CD14-positive monocyte (primary cell): Measurements from ENCODE around the gene AFF3. TPM values are rescaled to one million over a fixed set of nuclear protein-coding genes. Genes with fewer than 3 reads are reported as not detected.

Experiments
- DNase-seq, 3 donors: peaks; one replicate each; pipeline ENCODE4 v3.0.0-alpha.2; 2011 to 2022
- H2AFZ ChIP-seq: 2 replicates; pipeline ENCODE4 v1.6.0; 2012; ENCODE audit warnings: mild to moderate bottlenecking, low read depth, low read length, inconsistent platforms; ENCODE audit not compliant: insufficient read depth, poor library complexity, severe bottlenecking
- H3K27ac ChIP-seq, 2 donors: 1 replicate in 1 of 2; 2 replicates in 1 of 2; pipeline ENCODE4 v1.5.1; 2012 to 2013; ENCODE audit warnings: low read length in 2 of 2, control low read depth in 1 of 2, inconsistent platforms in 1 of 2, low read depth in 1 of 2, mild to moderate bottlenecking in 1 of 2
- H3K27me3 ChIP-seq, 2 donors: one replicate each; pipeline versions ENCODE4 v1.6.0 to v1.6.1; 2011 to 2013; ENCODE audit warnings: low read length in 2 of 2; ENCODE audit not compliant: control insufficient read depth in 2 of 2, insufficient read depth in 2 of 2
- H3K36me3 ChIP-seq, 2 donors: replicated peaks in 1 of 2; 1 replicate in 1 of 2; 2 replicates in 1 of 2; pipeline versions ENCODE4 v1.5.1 to v1.6.1; 2012 to 2013; ENCODE audit warnings: low read length in 2 of 2, control low read depth in 1 of 2, inconsistent platforms in 1 of 2, mild to moderate bottlenecking in 1 of 2; ENCODE audit not compliant: insufficient read depth in 2 of 2, control insufficient read depth in 1 of 2
- H3K4me1 ChIP-seq, 2 donors: 1 replicate in 1 of 2; 2 replicates in 1 of 2; pipeline versions ENCODE4 v1.5.1 to v1.6.1; 2012 to 2013; ENCODE audit warnings: low read length in 2 of 2, control low read depth in 1 of 2, inconsistent platforms in 1 of 2, mild to moderate bottlenecking in 1 of 2, moderate library complexity in 1 of 2; ENCODE audit not compliant: insufficient read depth in 2 of 2, control insufficient read depth in 1 of 2
- H3K4me2 ChIP-seq: replicated peaks from 2 replicates; pipeline ENCODE3; 2012; ENCODE audit warnings: low read length, moderate library complexity, mild to moderate bottlenecking; ENCODE audit not compliant: poor library complexity, severe bottlenecking; ENCODE audit errors: extremely low read depth
- H3K4me3 ChIP-seq, 3 experiments: fragments of 200-600 bp in 1 of 3; sonication (generic) in 1 of 3; replicated peaks in 1 of 3; 1 replicate in 2 of 3; 2 replicates in 1 of 3; pipeline ENCODE4 v1.5.1; 2011 to 2013; ENCODE audit warnings: low read length in 3 of 3, mild to moderate bottlenecking in 3 of 3, control low read depth in 2 of 3, low read depth in 2 of 3, inconsistent platforms in 1 of 3, moderate library complexity in 1 of 3
- H3K79me2 ChIP-seq: 2 replicates; pipeline ENCODE4 v1.6.0; 2012; ENCODE audit warnings: mild to moderate bottlenecking, control low read depth, inconsistent platforms, low read length, moderate library complexity; ENCODE audit not compliant: insufficient read depth
- H3K9ac ChIP-seq: 2 replicates; pipeline ENCODE4 v1.6.0; 2017; ENCODE audit warnings: low read length, mild to moderate bottlenecking; ENCODE audit not compliant: insufficient read depth, poor library complexity, severe bottlenecking
- H3K9me3 ChIP-seq, 2 donors: replicated peaks in 1 of 2; 1 replicate in 1 of 2; 2 replicates in 1 of 2; pipeline versions ENCODE4 v1.5.1 to v1.6.1; 2012 to 2013; ENCODE audit warnings: low read length in 2 of 2, control low read depth in 1 of 2; ENCODE audit not compliant: control insufficient read depth in 1 of 2, insufficient read depth in 1 of 2
- H4K20me1 ChIP-seq: 2 replicates; pipeline ENCODE4 v1.6.0; 2012; ENCODE audit warnings: mild to moderate bottlenecking, low read length, control low read depth, moderate library complexity; ENCODE audit not compliant: insufficient read depth
- H3K27ac Mint-ChIP-seq, 7 donors: one replicate each; pipeline ENCODE4 v1.8.0; 2020; ENCODE audit warnings: mild to moderate bottlenecking in 7 of 7, mixed read lengths in 7 of 7, moderate library complexity in 6 of 7, inconsistent platforms in 2 of 7
- H3K27me3 Mint-ChIP-seq, 3 donors: one replicate each; pipeline ENCODE4 v1.8.0; 2021 to 2022; ENCODE audit warnings: low read depth in 3 of 3, mild to moderate bottlenecking in 3 of 3, mixed read lengths in 3 of 3, moderate library complexity in 3 of 3, inconsistent platforms in 1 of 3
- H3K36me3 Mint-ChIP-seq, 2 donors: one replicate each; pipeline ENCODE4 v1.8.0; 2020; ENCODE audit warnings: mixed read lengths in 2 of 2, inconsistent platforms in 1 of 2, mild to moderate bottlenecking in 1 of 2
- H3K4me1 Mint-ChIP-seq: one replicate; pipeline ENCODE4 v1.8.0; 2020; ENCODE audit warnings: mild to moderate bottlenecking, mixed read lengths
- H3K4me3 Mint-ChIP-seq, 2 donors: one replicate each; pipeline ENCODE4 v1.8.0; 2020; ENCODE audit warnings: mild to moderate bottlenecking in 2 of 2, mixed read lengths in 2 of 2, moderate library complexity in 1 of 2
- H3K9me3 Mint-ChIP-seq, 7 donors: one replicate each; pipeline ENCODE4 v1.8.0; 2020 to 2022; ENCODE audit warnings: mixed read lengths in 7 of 7, mild to moderate bottlenecking in 6 of 7, moderate library complexity in 6 of 7, inconsistent platforms in 2 of 7
- WGBS: methylation state at CpG from one replicate; pipeline ENCODE4 v1.1.5; 2013; ENCODE audit warnings: missing lambda C conversion rate; ENCODE audit not compliant: insufficient coverage; 5-methylcytosine and 5-hydroxymethylcytosine counted together
- intact Hi-C, 2 donors: fragments of 100-400 bp; cut with micrococcal nuclease; formaldehyde crosslinking; loops; one replicate each; pipeline versions ENCODE4 v1.15.0 to v1.15.1; 2023
- polyA plus RNA-seq, 3 donors: library from polyadenylated mRNA; depleted of rRNA in 1 of 3; unstranded in 2 of 3; stranded (reverse) in 1 of 3; fragments of 300-500 nt in 2 of 3; fragments of >200 nt in 1 of 3; fragmentation: Illumina TruSeq in 2 of 3; gene quantifications; 1 replicate in 2 of 3; 2 replicates in 1 of 3; pipeline ENCODE4 v1.2.3, GENCODE V29; 2012 to 2021
- TF ChIP-seq, protein P1 (sequence below): fragments of 200-600 bp; IDR thresholded peaks from one replicate; pipeline ENCODE4 v1.8.0; 2022; ENCODE audit warnings: antibody characterized with exemption, mild to moderate bottlenecking

The AFF3 gene
- polyA plus RNA-seq, 3 donors: 0.17 to 4.1 (median 0.49) TPM

DNA sequence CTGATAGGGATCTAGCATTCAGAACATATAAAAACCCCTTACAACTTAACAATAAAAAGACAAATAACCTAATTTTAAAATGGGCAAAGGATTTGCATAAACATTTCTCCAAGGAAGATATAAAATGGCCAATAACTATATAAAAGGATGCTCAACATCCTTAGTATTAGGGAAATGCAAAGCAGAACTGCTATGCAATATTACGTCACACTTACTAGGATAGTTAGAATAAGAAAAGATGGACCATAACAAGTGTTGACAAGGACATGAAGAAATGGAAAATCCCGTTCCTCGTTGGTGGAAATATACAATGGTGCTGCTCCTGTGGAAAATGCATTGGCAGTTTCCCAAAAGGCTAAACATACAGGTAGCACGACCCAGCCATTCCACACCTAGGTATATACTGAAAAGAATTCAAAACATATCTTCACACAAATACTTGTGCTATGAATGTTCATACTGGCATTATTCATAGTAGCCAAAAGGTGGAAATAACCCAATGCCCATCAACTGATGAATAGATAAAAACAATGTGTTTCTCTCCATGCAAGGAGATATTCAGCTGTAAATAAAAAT, 604.4 kb downstream of the AFF3 start:
- H3K4me3 ChIP-seq: no peak overlapping the region
- TF ChIP-seq, protein P1, sequence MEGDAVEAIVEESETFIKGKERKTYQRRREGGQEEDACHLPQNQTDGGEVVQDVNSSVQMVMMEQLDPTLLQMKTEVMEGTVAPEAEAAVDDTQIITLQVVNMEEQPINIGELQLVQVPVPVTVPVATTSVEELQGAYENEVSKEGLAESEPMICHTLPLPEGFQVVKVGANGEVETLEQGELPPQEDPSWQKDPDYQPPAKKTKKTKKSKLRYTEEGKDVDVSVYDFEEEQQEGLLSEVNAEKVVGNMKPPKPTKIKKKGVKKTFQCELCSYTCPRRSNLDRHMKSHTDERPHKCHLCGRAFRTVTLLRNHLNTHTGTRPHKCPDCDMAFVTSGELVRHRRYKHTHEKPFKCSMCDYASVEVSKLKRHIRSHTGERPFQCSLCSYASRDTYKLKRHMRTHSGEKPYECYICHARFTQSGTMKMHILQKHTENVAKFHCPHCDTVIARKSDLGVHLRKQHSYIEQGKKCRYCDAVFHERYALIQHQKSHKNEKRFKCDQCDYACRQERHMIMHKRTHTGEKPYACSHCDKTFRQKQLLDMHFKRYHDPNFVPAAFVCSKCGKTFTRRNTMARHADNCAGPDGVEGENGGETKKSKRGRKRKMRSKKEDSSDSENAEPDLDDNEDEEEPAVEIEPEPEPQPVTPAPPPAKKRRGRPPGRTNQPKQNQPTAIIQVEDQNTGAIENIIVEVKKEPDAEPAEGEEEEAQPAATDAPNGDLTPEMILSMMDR: no peak
- no peak overlapping the region for H3K9ac ChIP-seq
- no peaks in the 10 kb centered on the region for H3K9me3 ChIP-seq
- no peaks in the 10 kb centered on the region for H3K27me3 ChIP-seq
- H3K4me3 Mint-ChIP-seq: no peak overlapping the region
- no peaks in the 10 kb centered on the region for H3K36me3 ChIP-seq
- H3K4me2 ChIP-seq: no peak overlapping the region
- H3K27ac Mint-ChIP-seq: no peak overlapping the region
- H3K9me3 Mint-ChIP-seq: peaks cover 0 to 2% (median 0%) of the 10 kb centered on the region in 7 donors
- peaks cover 5 to 13% (median 6%) of the 10 kb centered on the region in 3 donors for H3K27me3 Mint-ChIP-seq
- H3K27ac ChIP-seq: no peak overlapping the region
- no peak overlapping the region for H2AFZ ChIP-seq
- no peaks in the 10 kb centered on the region for H3K79me2 ChIP-seq
- no peaks in the 10 kb centered on the region for H3K4me1 Mint-ChIP-seq
- no peaks in the 10 kb centered on the region for H4K20me1 ChIP-seq
- DNase-seq: no peak
- no peaks in the 10 kb centered on the region for H3K4me1 ChIP-seq
- H3K36me3 Mint-ChIP-seq: no peaks in the 10 kb centered on the region
- WGBS: no CpG with 5 or more reads among the region's 4 CpGs
- intact Hi-C loops: no loop called here

DNA sequence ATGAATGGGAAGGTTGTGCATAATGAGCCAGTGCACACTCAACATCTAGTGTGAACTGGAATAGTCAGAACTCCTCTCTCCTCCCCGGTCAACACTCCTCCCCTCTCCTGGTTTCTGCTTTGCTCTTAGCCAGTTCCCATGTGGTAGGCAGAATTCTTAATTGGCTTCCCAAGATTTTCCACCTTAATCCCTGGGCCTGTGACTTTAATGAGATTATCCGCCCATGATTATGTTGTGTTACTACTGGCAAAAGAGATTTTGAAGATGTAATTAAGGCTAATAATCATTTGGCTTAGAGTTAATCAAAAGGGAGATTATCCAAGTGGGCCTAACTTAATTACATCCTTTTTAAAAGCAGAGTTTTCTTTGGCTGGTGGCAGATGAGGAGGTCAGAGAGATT, 618.3 kb downstream of the AFF3 start:
- no CpG with 5 or more reads among the region's 2 CpGs for WGBS
- Histone ChIP-seq H3K79me2 (no peaks in the 10 kb centered on the region), H3K9ac (no peak overlapping the region), H3K36me3 (no peaks in the 10 kb centered on the region), H3K4me2 (no peak overlapping the region), H3K9me3 (no peaks in the 10 kb centered on the region), H3K27ac (no peak overlapping the region), H4K20me1 (no peaks in the 10 kb centered on the region), H3K4me3 (no peak overlapping the region), H2AFZ (no peak overlapping the region), H3K27me3 (no peaks in the 10 kb centered on the region), H3K4me1 (no peaks in the 10 kb centered on the region)
- no peak for DNase-seq
- Mint-ChIP-seq H3K4me3 (no peak overlapping the region), H3K27ac (no peak overlapping the region), H3K9me3 (no peaks in the 10 kb centered on the region), H3K36me3 (no peaks in the 10 kb centered on the region), H3K4me1 (no peaks in the 10 kb centered on the region), H3K27me3 (peaks cover 0 to 3% (median 1%) of the 10 kb centered on the region in 3 donors)
- intact Hi-C loops: no loop called here
- TF ChIP-seq, protein P1: no peak
